Tibial artery (tissue), 4 donors: ENCODE data around the gene DOLPP1.
A peak's percentile ranks its signal among the peaks of the same experiment; 100 is the strongest.

Experiments
- DNase-seq, 2 donors: peaks; one replicate each; pipeline ENCODE4 v3.0.0-alpha.2; 2019
- H3K27ac ChIP-seq, 2 donors: fragments of 200-600 bp; sonication (generic) in 1 of 2; 1 replicate in 1 of 2; 2 replicates in 1 of 2; pipeline ENCODE4 v1.5.1; 2018 to 2019; ENCODE audit warnings: mild to moderate bottlenecking in 1 of 2
- H3K27me3 ChIP-seq, 2 donors: fragments of 200-600 bp; sonication (generic) in 1 of 2; one replicate each; pipeline versions ENCODE4 v1.5.1 to v1.6.0; 2016 to 2019
- H3K36me3 ChIP-seq, 3 donors: fragments of 200-600 bp; sonication (generic) in 2 of 3; one replicate each; pipeline ENCODE4 v1.5.1; 2016 to 2019; ENCODE audit warnings: mild to moderate bottlenecking in 2 of 3
- H3K4me1 ChIP-seq, 4 donors: fragments of 200-600 bp; sonication (generic) in 2 of 4; 1 replicate in 3 of 4; 2 replicates in 1 of 4; pipeline ENCODE4 v1.5.1; 2016 to 2019
- H3K4me3 ChIP-seq, 2 donors: fragments of 200-600 bp; sonication (generic) in 1 of 2; 1 replicate in 1 of 2; 2 replicates in 1 of 2; pipeline ENCODE4 v1.5.1; 2018 to 2019; ENCODE audit warnings: mild to moderate bottlenecking in 2 of 2
- H3K9me3 ChIP-seq, 3 donors: fragments of 200-600 bp; sonication (generic) in 1 of 3; one replicate each; pipeline ENCODE4 v1.5.1; 2016 to 2019
- CTCF ChIP-seq, 2 experiments: fragments of 200-600 bp in 1 of 2; fragments of 450-650 bp in 1 of 2; IDR thresholded peaks; one replicate each; pipeline ENCODE4 v1.5.1; 2017 to 2019; ENCODE audit warnings: antibody characterized with exemption in 2 of 2, mild to moderate bottlenecking in 1 of 2, moderate library complexity in 1 of 2
- intact Hi-C: fragments of 100-400 bp; cut with DNase I; formaldehyde crosslinking; loops from one replicate; pipeline ENCODE4 v1.15.0; 2023; ENCODE audit warnings: low total_unique reads

Gene DOLPP1

DNA sequence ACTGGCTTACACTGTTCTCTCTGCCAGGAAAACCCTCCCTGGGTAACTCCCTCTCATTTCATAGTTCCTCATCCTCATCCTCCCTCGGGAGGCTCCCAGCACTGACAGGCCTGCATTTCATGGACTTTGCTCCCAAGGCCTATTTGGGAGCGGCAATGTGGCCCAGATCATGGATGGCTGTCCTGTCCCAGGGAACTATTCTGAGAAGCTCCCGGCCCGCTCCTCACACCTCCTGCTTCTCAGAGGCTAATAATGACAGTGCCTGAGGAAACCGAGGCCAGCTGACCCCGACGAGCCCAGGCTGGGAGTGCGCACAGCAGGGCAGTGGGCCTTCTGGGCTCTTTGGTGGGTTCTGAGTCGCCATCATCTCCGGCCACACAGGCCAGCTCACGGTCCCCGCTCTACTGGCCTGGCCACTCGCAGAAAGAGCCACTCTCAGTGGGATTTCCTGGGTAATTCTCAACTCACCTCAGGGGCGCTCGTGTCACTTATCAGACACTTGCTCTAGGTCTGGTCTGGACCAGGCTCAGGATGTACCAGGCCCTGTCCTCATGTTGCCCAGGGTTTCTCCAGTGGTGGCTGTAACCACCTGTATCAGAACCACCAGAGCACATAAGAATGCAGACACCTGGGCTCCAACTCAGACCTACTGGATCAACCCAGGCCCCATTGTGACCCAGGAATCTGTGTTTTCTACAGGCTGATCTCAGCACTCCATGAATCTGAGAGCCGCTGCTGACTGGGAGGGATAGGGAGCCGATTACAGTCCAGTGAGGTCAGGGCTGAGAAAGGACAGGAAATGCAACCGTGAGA, 2.0 kb upstream of the DOLPP1 start:
- no peaks in the 10 kb centered on the region for H3K9me3 ChIP-seq
- intact Hi-C loops = no loop called here
- peaks cover 0 to 23% (median 16%) of the 10 kb centered on the region in 4 donors for H3K4me1 ChIP-seq
- H3K4me3 ChIP-seq = no peak overlapping the region
- no peak overlapping the region for H3K27ac ChIP-seq
- DNase-seq = peak in 1 of 2 donors; percentile 59
- no peaks in the 10 kb centered on the region for H3K27me3 ChIP-seq
- no peak for TF ChIP-seq CTCF (IDR thresholded peaks at IDR 0.05)
- no peaks in the 10 kb centered on the region for H3K36me3 ChIP-seq

- H3K36me3 ChIP-seq = peaks cover 0 to 7% (median 2%) of the 10 kb centered on the region in 3 donors
- DNase-seq = peak in 1 of 2 donors; percentile 57
- no peak overlapping the region for H3K27ac ChIP-seq
- intact Hi-C loops = no loop called here
- TF ChIP-seq CTCF (IDR thresholded peaks at IDR 0.05) = no peak
- no peaks in the 10 kb centered on the region for H3K9me3 ChIP-seq
- no peaks in the 10 kb centered on the region for H3K27me3 ChIP-seq
- peaks cover 0 to 23% (median 16%) of the 10 kb centered on the region in 4 donors for H3K4me1 ChIP-seq
- no peak overlapping the region for H3K4me3 ChIP-seq
Measured at GRCh38 chr9:129079829-129080228, 1.1 kb upstream of the DOLPP1 start.

DNA sequence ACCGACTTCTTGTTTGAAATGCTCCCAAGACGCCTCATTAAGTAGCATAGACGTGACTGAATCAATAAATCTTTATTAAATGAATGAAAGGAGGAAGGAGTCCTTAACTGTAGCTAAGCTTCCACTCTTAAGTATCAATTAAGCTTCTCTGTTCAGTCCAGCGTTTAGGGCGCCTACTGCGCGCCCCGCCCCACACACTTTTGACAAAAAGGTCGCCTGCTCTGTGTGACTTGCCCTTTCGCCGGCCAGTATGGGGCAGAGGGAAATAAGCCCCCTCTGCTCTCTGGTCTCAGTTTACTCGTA, 662 bp upstream of the DOLPP1 start:
- Histone ChIP-seq H3K4me3 (peak overlapping the region; percentile 79 to 93), H3K36me3 (peaks cover 3 to 11% (median 6%) of the 10 kb centered on the region in 3 donors), H3K27ac (peak overlapping the region; percentile 43 to 61), H3K4me1 (peaks cover 0 to 23% (median 16%) of the 10 kb centered on the region in 4 donors), H3K27me3 (no peaks in the 10 kb centered on the region), H3K9me3 (no peaks in the 10 kb centered on the region)
- no peak for TF ChIP-seq CTCF (IDR thresholded peaks at IDR 0.05)
- intact Hi-C loops = no loop called here
- no peak for DNase-seq

DNA sequence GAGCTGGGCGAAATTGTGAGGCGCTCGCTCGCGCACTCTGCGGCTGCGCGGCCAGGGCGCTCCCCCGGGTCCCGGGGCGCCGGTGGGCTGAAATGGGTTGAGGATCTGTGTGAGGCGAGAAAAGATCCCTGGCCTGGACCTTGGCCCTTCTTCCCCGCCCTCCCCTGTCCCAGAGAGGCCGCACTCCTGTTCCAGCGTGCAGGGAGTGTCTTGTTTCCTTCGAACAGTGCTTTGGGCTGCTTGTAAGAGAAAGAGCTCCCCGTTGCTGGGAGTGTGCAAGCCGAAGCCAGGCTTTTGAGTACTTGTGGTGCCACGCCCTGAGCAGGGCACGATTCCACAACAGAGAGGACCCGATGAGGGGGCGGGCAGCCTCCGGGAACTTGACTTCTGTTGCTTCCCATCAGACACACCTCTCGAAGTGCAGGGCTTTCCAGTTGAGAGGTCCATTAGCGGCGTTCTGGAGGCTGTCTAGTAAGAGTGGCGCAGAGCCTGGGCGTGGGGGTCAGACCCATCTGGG, 535 bp downstream of the DOLPP1 start:
- H3K27me3 ChIP-seq = no peaks in the 10 kb centered on the region
- peaks cover 0 to 23% (median 16%) of the 10 kb centered on the region in 4 donors for H3K4me1 ChIP-seq
- no peaks in the 10 kb centered on the region for H3K9me3 ChIP-seq
- H3K4me3 ChIP-seq = peak overlapping the region; percentile 79 to 93
- H3K27ac ChIP-seq = peak overlapping the region; percentile 77 to 83
- peaks cover 7 to 23% (median 16%) of the 10 kb centered on the region in 3 donors for H3K36me3 ChIP-seq
- TF ChIP-seq CTCF (IDR thresholded peaks at IDR 0.05) = no peak
- DNase-seq = no peak
- intact Hi-C loops = no loop called here

- H3K36me3 ChIP-seq = peaks cover 14 to 49% (median 29%) of the 10 kb centered on the region in 3 donors
- H3K27me3 ChIP-seq = no peaks in the 10 kb centered on the region
- H3K4me1 ChIP-seq = peaks cover 0 to 23% (median 16%) of the 10 kb centered on the region in 4 donors
- H3K9me3 ChIP-seq = no peaks in the 10 kb centered on the region
- no peak overlapping the region for H3K4me3 ChIP-seq
- no peak for TF ChIP-seq CTCF (IDR thresholded peaks at IDR 0.05)
- no peak for DNase-seq
- no peak overlapping the region for H3K27ac ChIP-seq
- intact Hi-C loops = no loop called here
Measured at GRCh38 chr9:129084087-129084486, 3.2 kb downstream of the DOLPP1 start.
